ENCODE data around the gene PIK3R5. TPM values are rescaled to one million over a fixed set of nuclear protein-coding genes. Genes with fewer than 3 reads are reported as not detected.

The PIK3R5 gene
- total and polyA plus RNA-seq, 8 donors, result 0.90 to 29.8 (median 5.1) TPM; not detected in 1

DNA sequence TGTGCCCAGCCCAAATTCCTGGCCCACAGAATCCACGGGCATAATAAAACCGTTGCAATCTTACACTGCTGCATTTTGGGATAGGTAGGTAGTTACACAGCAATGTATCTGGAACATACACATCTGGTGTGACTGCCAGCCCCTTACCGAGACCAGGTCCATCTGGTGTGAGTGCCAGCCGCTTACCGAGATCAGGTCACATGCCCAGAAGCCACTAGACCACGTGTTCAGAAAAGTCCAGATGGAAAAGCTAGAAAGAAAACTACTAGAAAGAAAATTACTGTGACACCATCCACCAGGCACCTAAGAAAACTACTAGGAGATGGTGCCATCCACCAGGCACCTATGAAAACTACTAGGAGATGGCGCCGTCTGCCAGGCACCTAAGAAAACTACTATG is 19.4 kb downstream of the PIK3R5 start:
- DNase-seq, result no peak
- H3K9me3 ChIP-seq, result peaks cover 0 to 14% (median 5%) of the 10 kb centered on the region in 4 donors
- intact Hi-C loops (cut with DNase I; ENCODE audit: low total_unique reads), result no loop called here
- no peak for TF ChIP-seq CTCF (IDR thresholded peaks at IDR 0.05)
- TF ChIP-seq POLR2A (IDR thresholded peaks at IDR 0.05), result no peak
- no peak for TF ChIP-seq EP300 (IDR thresholded peaks at IDR 0.05)
- no peak for TF ChIP-seq POLR2AphosphoS5 (IDR thresholded peaks at IDR 0.05)
- H3K4me1 ChIP-seq, result no peaks in the 10 kb centered on the region
- H3K27me3 ChIP-seq, result peaks cover 0 to 15% (median 0%) of the 10 kb centered on the region in 3 donors
- no peak overlapping the region for H3K27ac ChIP-seq
- H3K36me3 ChIP-seq, result no peaks in the 10 kb centered on the region
- WGBS, 5 donors, result 83 to 92% (median 88%) methylated on average over 8 of the region's 8 CpGs
- no peak overlapping the region for H3K4me3 ChIP-seq

DNA sequence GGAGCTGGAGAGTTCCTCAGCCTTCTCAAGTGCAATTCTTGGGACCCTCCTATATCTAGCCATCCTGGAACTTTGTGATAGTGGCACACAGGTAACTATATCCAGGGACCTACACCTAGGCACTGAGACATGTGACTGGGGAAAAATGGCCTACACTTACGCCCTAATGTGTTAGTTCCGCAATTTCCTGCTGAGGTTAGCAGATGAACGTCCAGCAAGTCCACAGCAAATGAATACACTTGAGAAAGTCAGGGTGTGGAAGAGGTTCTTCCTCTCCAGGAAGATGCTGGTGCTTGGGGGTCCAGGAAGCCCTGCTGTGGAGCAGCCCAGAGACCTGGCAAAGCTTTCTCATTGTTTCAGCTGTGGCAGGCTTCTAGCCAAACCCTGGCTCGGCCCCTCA is 20.8 kb downstream of the PIK3R5 start:
- 76 to 86% (median 84%) methylated on average over 4 of the region's 4 CpGs for WGBS, 5 donors
- Histone ChIP-seq H3K36me3 (no peaks in the 10 kb centered on the region), H3K4me1 (no peaks in the 10 kb centered on the region), H3K9me3 (peaks cover 0 to 14% (median 5%) of the 10 kb centered on the region in 4 donors), H3K27me3 (peaks cover 0 to 28% (median 0%) of the 10 kb centered on the region in 3 donors), H3K4me3 (no peak overlapping the region), H3K27ac (peak overlapping the region in 2 of 5 donors; percentile 48 to 59)
- intact Hi-C loops (cut with DNase I; ENCODE audit: low total_unique reads), result no loop called here
- DNase-seq, result no peak
- no peak for TF ChIP-seq EP300 (IDR thresholded peaks at IDR 0.05)
- no peak for TF ChIP-seq CTCF (IDR thresholded peaks at IDR 0.05)
- no peak for TF ChIP-seq POLR2A (IDR thresholded peaks at IDR 0.05)
- no peak for TF ChIP-seq POLR2AphosphoS5 (IDR thresholded peaks at IDR 0.05)

DNA sequence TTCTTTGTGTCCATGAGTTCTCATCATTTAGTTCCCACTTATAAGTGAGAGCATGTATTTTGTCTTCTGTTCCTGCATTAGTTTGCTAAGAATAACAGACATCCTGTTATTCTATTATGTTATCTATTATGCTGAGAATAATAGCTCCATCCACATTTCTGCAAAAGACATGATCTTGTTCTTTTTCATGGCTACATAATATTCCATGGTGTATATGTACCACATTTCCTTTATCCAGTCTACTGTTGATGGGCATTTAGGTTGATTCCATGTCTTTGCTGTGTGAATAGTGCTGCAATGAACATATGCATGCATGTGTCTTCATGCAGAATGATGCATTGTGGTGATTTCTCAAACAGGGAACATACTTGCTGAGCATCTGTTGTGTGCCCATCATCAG is 21.4 kb downstream of the PIK3R5 start:
- Histone ChIP-seq H3K27me3 (peaks cover 0 to 29% (median 0%) of the 10 kb centered on the region in 3 donors), H3K4me3 (no peak overlapping the region), H3K9me3 (peaks cover 0 to 14% (median 5%) of the 10 kb centered on the region in 4 donors), H3K4me1 (no peaks in the 10 kb centered on the region), H3K36me3 (no peaks in the 10 kb centered on the region), H3K27ac (no peak overlapping the region)
- no peak for DNase-seq
- TF ChIP-seq CTCF (IDR thresholded peaks at IDR 0.05) (no peak), POLR2A (IDR thresholded peaks at IDR 0.05) (no peak), EP300 (IDR thresholded peaks at IDR 0.05) (no peak), POLR2AphosphoS5 (IDR thresholded peaks at IDR 0.05) (no peak)
- intact Hi-C loops (cut with DNase I; ENCODE audit: low total_unique reads), result no loop called here

- Histone ChIP-seq H3K4me3 (no peak overlapping the region), H3K36me3 (no peaks in the 10 kb centered on the region), H3K9me3 (peaks cover 0 to 17% (median 5%) of the 10 kb centered on the region in 4 donors), H3K27me3 (peaks cover 0 to 29% (median 0%) of the 10 kb centered on the region in 3 donors), H3K27ac (peak overlapping the region in 2 of 5 donors; percentile 16 to 27), H3K4me1 (no peaks in the 10 kb centered on the region)
- TF ChIP-seq POLR2A (IDR thresholded peaks at IDR 0.05) (no peak), CTCF (IDR thresholded peaks at IDR 0.05) (no peak), POLR2AphosphoS5 (IDR thresholded peaks at IDR 0.05) (no peak), EP300 (IDR thresholded peaks at IDR 0.05) (no peak)
- WGBS, 5 donors, result 45 to 60% (median 49%) methylated on average over 8 of the region's 8 CpGs
- DNase-seq, result no peak
- intact Hi-C loops (cut with DNase I; ENCODE audit: low total_unique reads), result no loop called here
These were observed 23.4 kb downstream of the PIK3R5 start for GRCh38 chr17:8941980-8942622.

Measured in stomach (tissue), 9 donors.